Embryonic facial prominence (tissue), 1 donor: ENCODE data around the gene SLC7A10.
"Not testable (repeated sequence)": the region's sequence is repeated elsewhere in the genome, so short reads cannot be mapped to it uniquely, and the experiment has no call there.

Experiments used
- DNase-seq: peaks from one replicate; pipeline ENCODE4 v3.0.0-alpha.2; 2016; ENCODE audit errors: extremely low spot score

SLC7A10 gene

GRCh38 chr19:33216198-33216830 lies 9.3 kb downstream of the SLC7A10 start:
- no peak for DNase-seq

- DNase-seq = no peak
Observed at GRCh38 chr19:33215438-33216197, 10.0 kb downstream of the SLC7A10 start.

GRCh38 chr19:33214596-33214995 lies 11.1 kb downstream of the SLC7A10 start:
- DNase-seq = no peak

GRCh38 chr19:33212436-33213172 lies 13.0 kb downstream of the SLC7A10 start:
- no peak for DNase-seq

- DNase-seq = no peak
Observed at GRCh38 chr19:33211794-33212435, 13.7 kb downstream of the SLC7A10 start.

- DNase-seq = no peak
Observed at GRCh38 chr19:33210266-33210940, 15.2 kb downstream of the SLC7A10 start.

GRCh38 chr19:33209850-33210230 lies 15.8 kb downstream of the SLC7A10 start:
- not testable (repeated sequence) for DNase-seq

GRCh38 chr19:33208904-33209849 lies 16.5 kb downstream of the SLC7A10 start:
- DNase-seq = no peak

GRCh38 chr19:33208371-33208895 lies 17.2 kb downstream of the SLC7A10 start:
- DNase-seq = no peak

GRCh38 chr19:33207903-33208302 lies 17.7 kb downstream of the SLC7A10 start:
- DNase-seq = no peak

GRCh38 chr19:33207040-33207620 lies 18.5 kb downstream of the SLC7A10 start:
- no peak for DNase-seq

GRCh38 chr19:33206261-33207039 lies 19.2 kb downstream of the SLC7A10 start:
- no peak for DNase-seq

- no peak for DNase-seq
Observed at GRCh38 chr19:33205531-33206260, 20.0 kb downstream of the SLC7A10 start.

- DNase-seq = no peak
Observed at GRCh38 chr19:33205110-33205509, 20.5 kb downstream of the SLC7A10 start.

- DNase-seq = no peak
Observed at GRCh38 chr19:33204136-33204973, 21.3 kb downstream of the SLC7A10 start.

- no peak for DNase-seq
Observed at GRCh38 chr19:33203529-33203928, 22.1 kb downstream of the SLC7A10 start.
